Adrenal gland (tissue), 19 donors: ENCODE measurements around the gene MECR. TPM values are rescaled to one million over a fixed set of nuclear protein-coding genes. Genes with fewer than 3 reads are reported as not detected.

Experiments
- DNase-seq, 7 donors: peaks; one replicate each; pipeline ENCODE4 v3.0.0-alpha.2; 2019 to 2020
- H3K27ac ChIP-seq, 5 donors: fragments of 200-600 bp; sonication (generic) in 4 of 5; 1 replicate in 3 of 5; 2 replicates in 2 of 5; pipeline versions ENCODE4 v1.5.1 to v1.8.0; 2016 to 2020; ENCODE audit warnings: mild to moderate bottlenecking in 1 of 5
- H3K27me3 ChIP-seq: fragments of 200-600 bp; 2 replicates; pipeline ENCODE4 v1.8.0; 2021
- H3K36me3 ChIP-seq, 2 donors: fragments of 200-600 bp; replicated peaks in 1 of 2; 1 replicate in 1 of 2; 2 replicates in 1 of 2; pipeline versions ENCODE4 v1.5.1 to v1.8.0; 2018 to 2022
- H3K4me1 ChIP-seq, 2 donors: fragments of 200-600 bp; replicated peaks in 1 of 2; 1 replicate in 1 of 2; 2 replicates in 1 of 2; pipeline versions ENCODE4 v1.5.1 to v1.8.0; 2018 to 2021
- H3K4me3 ChIP-seq, 4 donors: fragments of 200-600 bp; sonication (generic) in 3 of 4; one replicate each; pipeline ENCODE4 v1.5.1; 2016 to 2018
- H3K9me3 ChIP-seq, 3 donors: fragments of 200-600 bp; sonication (generic) in 1 of 3; replicated peaks in 1 of 3; 1 replicate in 2 of 3; 2 replicates in 1 of 3; pipeline versions ENCODE4 v1.5.1 to v1.8.0; 2016 to 2021
- CTCF ChIP-seq, 6 experiments: fragments of 450-650 bp in 4 of 6; fragments of 200-600 bp in 2 of 6; sonication (generic) in 1 of 6; IDR thresholded peaks; 1 replicate in 5 of 6; 2 replicates in 1 of 6; pipeline versions ENCODE4 v1.5.1 to v1.8.0; 2016 to 2021; ENCODE audit warnings: antibody characterized with exemption in 6 of 6, mild to moderate bottlenecking in 2 of 6, moderate library complexity in 1 of 6
- POLR2A ChIP-seq, 2 donors: fragments of 450-650 bp; IDR thresholded peaks; one replicate each; pipeline ENCODE4 v1.6.1; 2017; ENCODE audit warnings: antibody characterized with exemption in 2 of 2, mild to moderate bottlenecking in 2 of 2, moderate library complexity in 1 of 2
- WGBS, 4 donors: extraction: QIAGEN DNeasy Blood & Tissue Kit in 2 of 4; methylation state at CpG; one replicate each; pipeline versions ENCODE4 v1.1.5 to v1.1.7; 2013 to 2017; 5-methylcytosine and 5-hydroxymethylcytosine counted together
- intact Hi-C, 2 donors: fragments of 100-400 bp; cut with DNase I; formaldehyde crosslinking; loops; one replicate each; pipeline versions ENCODE4 v1.14.1 to v1.15.0; 2022 to 2023
- long read RNA-seq, 10 donors: library from polyadenylated mRNA in 3 of 10; unstranded in 2 of 10; stranded (forward) in 1 of 10; transcript quantifications; one replicate each; pipeline ENCODE4 v2.0.0 and lab custom pipeline, GENCODE V29; 2021 to 2026
- polyA plus RNA-seq, 3 donors: library from polyadenylated mRNA; stranded (reverse); fragments of 200-250 nt in 2 of 3; fragments of 350-450 nt in 1 of 3; fragmentation: Illumina TruSeq in 1 of 3; extraction: RNeasy Lipid Tissue Mini Kit (QIAGEN cat#74804) in 1 of 3; gene quantifications; one replicate each; pipeline ENCODE4 v1.2.3, GENCODE V29; 2013 to 2014
- total RNA-seq, 9 donors: library from RNA; depleted of rRNA in 4 of 9; stranded (reverse); fragments of >200 nt in 4 of 9; fragments of 120-200 nt in 1 of 9; fragmentation: NEBNext Ultra II Directional in 1 of 9; extraction: Animal tissue kit (Norgen Biotek cat#: 25700) in 1 of 9; gene quantifications; one replicate each; pipeline versions ENCODE4 v1.1.0 to v1.2.4, GENCODE V29; 2013 to 2023
- donor health status: healthy with polysubstance abuse.
- donor health status: Bipolar disorder and iron deficiency.
- donor health status: DM: yes; HTN: yes; CAD: no.
- donor health status: DM: no; HTN: no; CAD: no.
- donor health status: DM: no; HTN: no; CAD: no.
- donor health status: DM: yes; HTN: yes; CAD: no.

MECR gene
- total RNA-seq (10 to 100 TPM; 26.1 to 53.1 (median 33.0) TPM), polyA plus RNA-seq (10 to 100 TPM; 27.4 to 49.0 (median 35.3) TPM)
- long read RNA-seq, donor 1, transcript MECR-201 (10 exons, 1,353 nt), result major isoform, 15 of 16 reads
- long read RNA-seq, donor 1, partial matches to known transcripts, result 0 of 16 reads
- long read RNA-seq, donor 1, other reads (novel, unspliced or antisense), result 0 of 16 reads
- long read RNA-seq, donor 2, transcript MECR-201 (10 exons, 1,353 nt), result major isoform, 6 of 11 reads
- long read RNA-seq, donor 2, partial matches to known transcripts, result 5 of 11 reads
- long read RNA-seq, donor 2, other reads (novel, unspliced or antisense), result 0 of 11 reads
- long read RNA-seq, donor 3, transcript MECR-201 (10 exons, 1,353 nt), result major isoform, 8 of 8 reads
- long read RNA-seq, donor 3, partial matches to known transcripts, result 0 of 8 reads
- long read RNA-seq, donor 3, other reads (novel, unspliced or antisense), result 0 of 8 reads
- long read RNA-seq, donor 4, transcript MECR-201 (10 exons, 1,353 nt), result major isoform, 23 of 33 reads
- long read RNA-seq, donor 4, partial matches to known transcripts, result 3 of 33 reads
- long read RNA-seq, donor 4, other reads (novel, unspliced or antisense), result 7 of 33 reads
- long read RNA-seq, donor 5, transcript MECR-201 (10 exons, 1,353 nt), result major isoform, 38 of 70 reads
- long read RNA-seq, donor 5, partial matches to known transcripts, result 0 of 70 reads
- long read RNA-seq, donor 5, other reads (novel, unspliced or antisense), result 31 of 70 reads
- long read RNA-seq, donor 6, transcript MECR-201 (10 exons, 1,353 nt), result major isoform, 9 of 15 reads
- long read RNA-seq, donor 6, partial matches to known transcripts, result 0 of 15 reads
- long read RNA-seq, donor 6, other reads (novel, unspliced or antisense), result 5 of 15 reads
- long read RNA-seq, donor 7, transcript MECR-201 (10 exons, 1,353 nt), result major isoform, 5 of 5 reads
- long read RNA-seq, donor 7, partial matches to known transcripts, result 0 of 5 reads
- long read RNA-seq, donor 7, other reads (novel, unspliced or antisense), result 0 of 5 reads
- long read RNA-seq, donor 8, transcript MECR-201 (10 exons, 1,353 nt), result major isoform, 11 of 12 reads
- long read RNA-seq, donor 8, partial matches to known transcripts, result 0 of 12 reads
- long read RNA-seq, donor 8, other reads (novel, unspliced or antisense), result 0 of 12 reads
- long read RNA-seq, donor 9, transcript MECR-201 (10 exons, 1,353 nt), result major isoform, 8 of 8 reads
- long read RNA-seq, donor 9, partial matches to known transcripts, result 0 of 8 reads
- long read RNA-seq, donor 9, other reads (novel, unspliced or antisense), result 0 of 8 reads
- long read RNA-seq, donor 10, transcript MECR-201 (10 exons, 1,353 nt), result major isoform, 6 of 7 reads
- long read RNA-seq, donor 10, partial matches to known transcripts, result 0 of 7 reads
- long read RNA-seq, donor 10, other reads (novel, unspliced or antisense), result 0 of 7 reads

GRCh38 chr1:29230553-29231378 is at the start of gene MECR:
TSS of gene MECR (minus strand) at chr1:29230934. CDS start at chr1:29230906, 28 bp downstream.
- WGBS, 4 donors, result 2 to 5% (median 4%) methylated on average over 17 to 52 of the region's 52 CpGs
- peak; percentile 92 to 97 (median 94) for DNase-seq
- TF ChIP-seq POLR2A (IDR thresholded peaks at IDR 0.05), result peak; percentile 51 to 66
- peak in 1 of 6 experiments; percentile 9 for TF ChIP-seq CTCF (IDR thresholded peaks at IDR 0.05)

DNA sequence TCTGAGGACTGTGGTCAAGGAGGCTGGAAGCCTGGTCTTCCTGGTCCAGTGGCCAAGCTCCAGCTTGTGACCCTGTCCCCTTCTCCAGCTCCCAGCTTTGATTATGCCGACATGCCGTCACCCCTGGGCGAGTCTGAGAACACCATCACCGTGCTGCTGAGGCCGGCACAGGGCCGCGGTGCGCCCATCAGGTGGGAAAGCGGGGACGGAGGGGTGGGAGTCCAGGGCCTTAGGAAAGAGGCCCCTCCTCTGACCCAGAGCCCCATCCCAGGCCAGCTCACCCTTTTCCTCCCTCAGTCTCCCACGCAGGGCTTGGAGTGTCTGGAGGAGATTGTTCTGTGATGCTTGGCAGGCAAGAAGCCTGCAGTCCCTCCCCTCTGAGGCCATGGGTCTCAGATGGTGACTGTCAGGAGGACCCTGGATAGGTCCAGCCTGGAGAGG is 49.2 kb upstream of the MECR start:
- Histone ChIP-seq H3K27ac (no peak overlapping the region), H3K27me3 (no peaks in the 10 kb centered on the region), H3K36me3 (no peaks in the 10 kb centered on the region), H3K9me3 (no peaks in the 10 kb centered on the region), H3K4me3 (no peak overlapping the region), H3K4me1 (no peaks in the 10 kb centered on the region)
- no peak for DNase-seq
- no peak for TF ChIP-seq POLR2A (IDR thresholded peaks at IDR 0.05)
- no peak for TF ChIP-seq CTCF (IDR thresholded peaks at IDR 0.05)
- WGBS, 4 donors, result 87 to 100% (median 93%) methylated on average over 1 to 11 of the region's 11 CpGs; no CpG with 5 or more reads in 1 of the 4 donors
- intact Hi-C loops, result no loop called here

More at GRCh38 chr1:29230553-29231378, at the start of gene MECR:
- H3K36me3 ChIP-seq, result no peaks in the 10 kb centered on the region
- no peaks in the 10 kb centered on the region for H3K9me3 ChIP-seq
- H3K4me1 ChIP-seq, result peaks cover 10 to 11% of the 10 kb centered on the region in 2 donors
- intact Hi-C loops, result loop anchor here in 1 of 2 donors (10.0 kb wide), 1 partner anchor 854 kb away; no protein-coding TSS in a partner anchor
- H3K27me3 ChIP-seq, result no peaks in the 10 kb centered on the region
- peak within 1 kb of the TSS in 4 of 5 donors; percentile 12 to 66 (median 50) for H3K27ac ChIP-seq
- peak within 1 kb of the TSS; percentile 3 to 97 (median 66) for H3K4me3 ChIP-seq

DNA sequence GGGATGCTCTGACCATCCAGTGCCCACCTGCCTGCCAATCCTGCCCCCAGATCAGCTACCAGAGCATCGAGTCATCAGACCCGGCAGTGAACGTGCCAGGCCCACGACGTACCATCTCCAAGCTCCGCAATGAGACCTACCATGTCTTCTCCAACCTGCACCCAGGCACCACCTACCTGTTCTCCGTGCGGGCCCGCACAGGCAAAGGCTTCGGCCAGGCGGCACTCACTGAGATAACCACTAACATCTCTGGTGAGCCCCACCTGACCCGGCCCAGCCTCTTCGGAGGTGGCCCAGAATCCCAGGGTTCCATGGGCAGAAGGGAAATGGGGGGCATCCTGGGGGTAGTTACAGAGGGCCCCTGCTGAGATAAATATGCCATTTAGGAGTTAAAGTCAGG is 48.7 kb upstream of the MECR start:
- Histone ChIP-seq H3K27ac (no peak overlapping the region), H3K27me3 (no peaks in the 10 kb centered on the region), H3K4me1 (no peaks in the 10 kb centered on the region), H3K4me3 (no peak overlapping the region), H3K36me3 (no peaks in the 10 kb centered on the region), H3K9me3 (no peaks in the 10 kb centered on the region)
- DNase-seq, result no peak
- TF ChIP-seq POLR2A (IDR thresholded peaks at IDR 0.05), result no peak
- no peak for TF ChIP-seq CTCF (IDR thresholded peaks at IDR 0.05)
- intact Hi-C loops, result no loop called here
- WGBS, 4 donors, result 91 to 97% (median 94%) methylated on average over 9 to 13 of the region's 13 CpGs
